GM18951 (cell line): ENCODE results near the gene PLPPR5.

ENCODE experiments used
- POLR2A ChIP-seq: IDR thresholded peaks from 4 replicates; pipeline ENCODE4 v1.6.1; 2011; ENCODE audit warnings: mild to moderate bottlenecking; ENCODE audit not compliant: insufficient read length, insufficient read depth; ENCODE audit errors: extremely low read depth
- in situ Hi-C: fragments of 300-500 bp; cut with MboI; formaldehyde crosslinking; loops from one replicate; pipeline ENCODE4 v1.12.0; 2022; ENCODE audit warnings: low sequenced_read_pairs, mixed read lengths, inconsistent platforms; ENCODE audit not compliant: unreplicated experiment

PLPPR5 gene

DNA sequence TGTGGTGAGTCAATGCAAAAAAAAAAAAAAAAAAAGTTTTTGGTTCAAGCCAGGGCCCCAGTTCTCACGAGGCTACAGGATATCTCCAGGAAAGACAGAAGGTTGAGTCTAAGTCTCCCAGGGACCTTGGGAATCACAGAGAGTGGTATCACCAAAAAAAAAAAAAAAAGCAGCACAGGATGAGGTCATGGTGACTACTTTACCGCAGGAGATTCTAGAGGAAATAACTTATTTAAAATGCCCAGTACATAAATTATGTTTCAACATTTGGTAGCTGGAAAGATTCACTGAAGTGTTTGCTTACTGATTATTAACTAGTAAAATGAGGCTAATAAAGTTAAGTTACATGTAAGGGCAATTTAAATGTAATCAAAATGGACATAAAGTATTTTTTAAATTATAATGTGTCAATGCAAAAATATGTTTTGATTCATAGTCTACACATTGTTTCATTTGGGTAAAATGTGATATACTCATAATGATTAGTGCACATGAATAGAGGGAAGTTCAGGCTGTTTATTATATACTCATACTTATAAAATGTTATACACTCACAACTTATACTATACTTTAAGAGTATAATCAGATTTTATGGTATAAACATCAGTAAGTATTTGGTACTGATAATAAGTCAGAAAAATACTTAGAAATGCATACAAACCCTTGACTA lies 84.1 kb downstream of the PLPPR5 start:
- no peak for TF ChIP-seq POLR2A
- in situ Hi-C loops: no loop called here

DNA sequence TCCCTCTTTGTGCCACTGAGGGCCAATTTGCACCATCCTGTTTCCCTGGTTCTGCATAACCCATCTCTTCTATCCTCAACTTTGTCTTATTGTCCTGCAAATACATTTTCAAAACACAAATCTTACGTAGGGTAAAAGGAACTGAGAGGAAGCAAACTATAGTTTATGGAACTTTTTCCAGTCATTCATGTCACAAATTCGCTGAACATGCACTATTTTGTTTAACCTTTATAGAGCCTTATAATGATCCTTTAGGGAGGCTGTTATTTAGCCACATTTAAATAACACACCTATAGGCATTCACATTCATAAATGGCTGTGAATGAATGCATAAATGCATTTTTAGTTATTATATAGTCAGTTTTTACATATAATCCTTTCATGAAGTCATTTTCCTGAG lies 85.0 kb downstream of the PLPPR5 start:
- TF ChIP-seq POLR2A: no peak
- in situ Hi-C loops: no loop called here

DNA sequence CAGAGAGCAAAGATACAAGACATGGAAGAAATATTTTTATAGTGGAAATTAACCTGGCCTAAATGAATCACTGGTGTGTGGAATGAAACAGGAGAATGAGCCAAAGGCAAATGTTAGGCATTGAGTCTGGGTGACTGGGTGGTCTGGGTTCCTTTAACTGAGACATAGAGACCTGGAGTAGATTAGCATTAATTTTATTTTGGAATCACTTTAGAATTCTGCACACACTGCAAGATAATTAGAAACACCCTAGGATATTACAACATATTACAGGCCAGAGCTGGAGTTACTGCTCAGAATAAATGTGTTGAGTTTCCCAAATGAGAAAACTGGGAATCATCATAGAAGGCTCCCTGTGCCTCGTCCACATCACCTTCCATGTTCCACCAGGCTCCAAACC lies 85.5 kb downstream of the PLPPR5 start:
- in situ Hi-C loops: no loop called here

DNA sequence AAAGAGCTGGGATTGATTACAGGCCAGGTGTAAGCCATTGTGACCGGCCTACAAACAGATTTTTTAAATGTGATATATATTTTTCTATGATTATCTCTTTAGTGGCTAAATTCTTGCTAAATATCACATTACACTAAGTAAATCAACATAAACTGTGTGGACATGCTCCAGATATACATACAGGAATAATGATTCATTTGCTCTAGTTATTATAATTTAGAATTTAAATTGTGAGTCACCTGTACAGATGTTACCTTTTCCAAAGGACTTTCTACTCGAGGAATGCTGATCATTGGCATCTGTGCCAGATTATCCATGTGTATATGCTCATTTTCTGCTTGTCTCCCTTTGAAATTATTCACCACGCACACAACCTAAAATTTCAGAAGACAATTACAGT lies 90.1 kb downstream of the PLPPR5 start:
- in situ Hi-C loops: no loop called here
- TF ChIP-seq POLR2A: no peak

More for the DNA sequence above, 85.5 kb downstream of the PLPPR5 start:
- TF ChIP-seq POLR2A: no peak

DNA sequence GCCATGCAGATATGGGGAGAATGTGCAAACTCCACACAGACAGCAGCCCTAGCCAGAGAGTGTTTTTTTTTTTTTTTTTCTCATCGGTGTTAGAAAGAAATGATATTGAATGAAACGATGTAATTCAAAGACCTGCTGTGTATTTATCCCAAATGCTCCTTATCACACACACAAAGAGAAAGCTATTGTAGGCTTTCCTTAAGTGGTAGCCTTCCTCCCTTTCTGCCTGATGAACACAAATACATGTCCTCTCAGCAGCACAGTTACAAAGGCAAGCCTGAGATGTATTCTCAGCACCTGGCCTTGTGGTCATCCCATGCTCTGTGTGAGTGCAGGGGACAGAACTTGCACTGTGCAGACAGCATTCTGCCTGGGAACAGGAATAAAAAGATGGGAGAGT lies 93.8 kb downstream of the PLPPR5 start:
- no peak for TF ChIP-seq POLR2A
- in situ Hi-C loops: no loop called here

DNA sequence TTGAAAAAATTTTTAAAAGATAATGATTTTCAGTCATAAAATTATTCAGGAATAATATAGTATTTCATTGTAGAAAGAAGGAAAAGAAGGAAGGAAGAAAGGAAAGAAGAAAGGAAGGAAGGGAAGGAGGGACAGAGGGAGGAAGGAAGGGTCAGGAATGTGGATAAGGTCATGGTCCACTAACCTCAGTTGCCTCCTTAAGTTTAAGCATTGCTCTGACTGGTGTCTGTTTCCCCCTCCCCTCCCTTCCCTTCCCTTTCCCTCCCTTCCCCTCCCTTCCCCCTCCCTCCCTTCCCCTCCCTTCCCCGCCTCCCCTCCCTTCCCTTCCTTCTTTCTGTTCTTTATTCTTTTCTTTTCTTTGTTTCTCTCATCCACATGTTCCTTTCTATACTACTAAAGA lies 95.7 kb downstream of the PLPPR5 start:
- TF ChIP-seq POLR2A: no peak
- in situ Hi-C loops: no loop called here

DNA sequence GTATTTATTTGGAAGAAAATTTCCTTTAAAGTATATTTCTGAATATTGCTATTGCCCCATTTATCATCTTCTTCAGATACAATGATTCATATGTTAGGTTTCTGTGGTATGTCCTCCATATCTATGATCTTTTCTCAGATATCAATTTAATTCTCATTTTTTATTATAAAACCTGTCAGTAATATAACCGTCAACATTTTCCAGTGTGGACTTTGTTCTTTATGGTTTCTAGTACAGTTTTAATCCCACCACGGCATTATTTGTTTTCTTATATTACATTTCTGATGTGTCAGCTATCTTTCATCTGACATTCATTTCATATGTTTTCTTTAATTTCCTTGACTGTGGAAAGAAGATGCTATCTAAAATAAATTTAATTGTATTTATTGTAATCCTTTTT lies 97.9 kb downstream of the PLPPR5 start:
- in situ Hi-C loops: no loop called here
- no peak for TF ChIP-seq POLR2A

DNA sequence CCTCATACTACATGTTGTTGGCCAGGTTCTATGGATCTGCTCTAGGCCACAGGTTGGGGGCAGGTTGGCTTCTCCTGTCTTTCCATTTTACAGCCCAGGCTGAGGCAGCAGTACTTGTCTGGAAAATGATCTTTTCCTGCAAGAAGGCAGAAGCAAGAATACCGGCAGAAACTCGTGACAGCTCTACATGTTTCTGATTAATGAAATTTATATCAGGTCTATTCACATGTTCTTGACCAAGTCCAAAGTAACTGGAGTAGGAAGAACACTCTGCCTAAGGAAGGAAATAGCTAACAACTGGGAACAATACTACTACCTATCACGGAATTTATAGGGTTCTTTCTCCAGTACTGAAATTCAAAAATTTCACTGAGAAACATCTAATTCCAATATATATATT lies 98.3 kb downstream of the PLPPR5 start:
- no peak for TF ChIP-seq POLR2A
- in situ Hi-C loops: no loop called here

DNA sequence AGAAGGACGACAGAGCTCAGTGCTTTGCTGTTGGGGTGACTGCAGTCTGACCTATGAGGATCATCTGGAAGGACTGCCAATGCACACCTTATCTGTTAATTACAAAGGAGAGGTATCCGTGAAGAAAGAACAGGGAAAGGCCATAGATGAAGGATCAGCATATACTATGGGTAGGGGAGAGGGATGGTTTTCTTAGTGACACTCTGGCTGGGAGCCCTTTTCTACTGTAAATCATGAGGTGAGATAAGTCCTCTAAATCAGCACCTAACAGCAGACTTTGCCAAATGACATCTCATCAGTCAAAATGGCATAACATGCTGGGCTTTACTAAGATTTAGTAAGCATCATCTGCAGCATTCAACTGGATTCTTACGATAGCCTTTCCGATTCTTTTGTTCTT lies 100.0 kb downstream of the PLPPR5 start:
- in situ Hi-C loops: no loop called here
- TF ChIP-seq POLR2A: no peak

DNA sequence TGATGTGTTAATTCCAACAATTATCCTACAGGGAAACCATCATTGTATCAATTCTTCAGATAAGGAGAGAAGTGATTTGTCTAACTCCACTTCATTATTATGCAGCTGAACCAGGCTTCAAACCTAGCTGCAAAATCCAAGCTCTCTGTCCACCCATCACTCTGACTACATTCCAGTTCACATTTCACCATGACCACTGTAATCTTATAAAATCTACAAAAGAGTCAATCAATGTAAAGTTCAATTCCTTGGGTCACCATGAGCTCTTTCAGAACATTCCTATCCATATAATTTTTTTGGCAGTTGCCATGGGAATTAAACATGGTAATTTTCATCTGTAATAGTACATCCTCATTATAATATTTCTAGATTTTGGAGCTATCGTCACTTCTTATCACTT lies 100.9 kb downstream of the PLPPR5 start:
- no peak for TF ChIP-seq POLR2A
- in situ Hi-C loops: no loop called here

DNA sequence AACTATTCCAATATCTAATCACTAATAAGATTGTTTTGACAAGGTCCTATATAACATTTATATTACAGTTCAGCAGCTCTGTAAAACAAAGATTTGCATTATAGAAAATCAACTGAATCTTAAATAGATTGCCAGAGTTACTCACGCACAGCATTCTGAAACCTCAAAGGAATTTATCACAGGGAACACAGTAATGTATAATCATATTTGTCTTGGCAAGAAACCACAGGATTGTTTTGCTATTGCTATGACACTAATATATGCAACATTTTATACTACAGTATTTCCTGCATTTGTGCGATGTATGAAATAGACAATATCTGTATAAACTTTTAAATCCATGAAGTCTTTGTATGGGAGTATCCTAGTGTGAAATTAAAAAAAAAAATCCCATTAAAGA lies 101.4 kb downstream of the PLPPR5 start:
- in situ Hi-C loops: no loop called here
- no peak for TF ChIP-seq POLR2A

DNA sequence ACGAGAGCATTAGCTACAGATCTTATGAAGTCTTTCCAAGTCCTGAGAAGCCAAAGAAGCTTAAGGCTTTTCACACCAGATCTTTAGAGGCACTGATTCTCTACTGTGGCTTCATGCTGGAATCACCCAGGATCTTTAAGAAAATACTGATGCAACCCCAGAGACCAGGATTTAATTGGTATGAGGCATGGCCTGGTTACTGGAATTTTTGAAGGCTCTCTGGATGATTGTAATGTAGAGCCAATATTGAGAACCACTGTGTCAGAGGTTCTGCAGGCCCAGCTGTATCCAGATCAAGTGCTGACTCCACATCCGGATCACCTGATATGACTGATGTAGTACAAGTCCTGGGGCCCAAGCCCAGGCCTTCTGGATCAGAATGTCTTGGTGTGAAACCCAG lies 105.7 kb downstream of the PLPPR5 start:
- in situ Hi-C loops: no loop called here
- no peak for TF ChIP-seq POLR2A

DNA sequence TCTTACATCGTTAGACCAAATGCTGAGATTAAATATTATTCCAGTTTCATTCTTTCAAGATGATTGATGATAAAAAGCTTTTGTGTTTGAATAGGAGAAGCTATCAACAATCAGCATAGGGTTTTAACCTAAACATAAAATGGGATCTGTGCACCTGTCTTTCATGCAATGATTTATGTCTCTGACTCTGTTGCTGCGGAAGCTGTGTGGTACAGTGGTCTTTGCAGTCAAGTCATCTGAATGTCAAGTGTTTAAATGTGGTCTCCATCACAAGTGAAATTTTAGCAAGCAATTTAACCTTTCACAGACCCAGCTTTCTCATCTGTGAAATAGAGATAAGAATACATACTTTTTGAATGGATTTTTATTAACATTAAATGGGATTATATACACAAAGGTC lies 107.2 kb downstream of the PLPPR5 start:
- in situ Hi-C loops: no loop called here
- TF ChIP-seq POLR2A: no peak

DNA sequence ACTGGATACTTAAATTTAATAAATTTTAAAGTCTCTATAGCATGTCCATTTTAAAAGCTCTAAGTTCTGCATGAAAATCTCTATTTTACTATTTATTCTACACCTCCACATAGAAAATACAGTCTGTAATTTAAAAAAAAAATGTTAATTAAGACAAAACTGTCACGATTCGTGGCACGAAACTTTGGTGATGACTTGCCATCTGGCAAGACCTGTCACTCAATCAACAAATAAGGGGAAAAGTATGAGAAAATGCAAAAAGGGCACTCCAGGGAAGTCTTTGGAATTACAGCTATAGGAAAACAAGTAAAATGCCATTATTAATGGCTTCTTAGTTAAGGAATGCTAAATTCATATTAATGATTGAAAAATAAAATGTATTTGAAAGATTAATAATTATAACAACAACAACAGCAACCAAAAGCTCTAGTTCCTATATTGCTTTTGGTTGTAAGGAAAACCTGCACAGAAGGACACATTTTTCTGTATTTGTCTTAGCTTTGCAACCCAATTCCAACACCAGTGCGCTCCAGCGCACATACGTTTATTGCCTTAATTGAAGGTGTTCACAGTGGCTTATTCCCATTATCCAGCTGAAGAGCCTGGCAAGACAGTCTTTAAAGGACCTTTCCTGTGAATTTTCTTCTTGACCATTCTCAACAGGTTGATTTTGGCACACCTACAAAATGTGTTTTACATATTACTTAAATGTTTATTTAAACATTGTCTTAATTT lies 107.8 kb downstream of the PLPPR5 start:
- no peak for TF ChIP-seq POLR2A
- in situ Hi-C loops: no loop called here

DNA sequence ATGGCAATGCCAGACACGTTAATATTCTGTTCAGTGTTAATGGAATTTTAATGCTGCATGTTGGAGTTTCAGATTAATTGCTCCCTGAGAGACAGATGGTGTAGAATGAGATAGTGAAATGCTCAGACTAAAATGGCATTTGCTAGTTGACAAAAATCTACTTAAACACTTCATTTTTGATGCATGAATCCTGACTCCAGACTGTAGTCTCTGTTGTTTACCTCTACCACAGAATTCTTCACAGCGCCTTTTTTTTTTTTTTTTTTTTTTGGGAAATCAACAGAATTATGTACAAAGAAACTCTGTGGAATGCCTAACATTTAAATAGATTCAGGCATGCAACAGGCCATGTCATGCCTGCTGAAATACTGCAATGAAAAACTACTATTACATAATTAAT lies 111.3 kb downstream of the PLPPR5 start:
- in situ Hi-C loops: no loop called here
- no peak for TF ChIP-seq POLR2A

DNA sequence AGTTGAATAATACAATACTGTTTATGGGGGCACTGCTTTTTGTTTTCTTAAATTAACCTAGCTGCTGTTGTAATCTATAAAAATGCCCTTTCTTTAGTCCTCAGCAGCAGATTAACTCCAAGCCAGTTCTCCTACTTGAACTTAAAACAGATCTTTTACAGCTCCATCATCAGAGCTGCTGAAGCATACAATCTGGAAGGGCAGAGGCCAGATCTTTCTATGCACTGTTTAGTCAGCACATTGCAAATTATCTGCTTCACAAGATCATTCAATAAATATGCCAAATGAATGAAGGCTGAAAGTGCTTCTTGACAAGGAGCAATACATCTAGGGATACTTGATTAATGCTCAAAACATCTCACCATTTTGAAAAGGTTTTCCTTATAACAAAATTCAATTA lies 115.8 kb downstream of the PLPPR5 start:
- no peak for TF ChIP-seq POLR2A
- in situ Hi-C loops: no loop called here
